ENCODE results near the gene LHX2. TPM values are rescaled to one million over a fixed set of nuclear protein-coding genes. Genes with fewer than 3 reads are reported as not detected.

Gene LHX2
- total and polyA plus RNA-seq, 2 experiments from 2014 or later, result 1.7 TPM; not detected in 1

DNA sequence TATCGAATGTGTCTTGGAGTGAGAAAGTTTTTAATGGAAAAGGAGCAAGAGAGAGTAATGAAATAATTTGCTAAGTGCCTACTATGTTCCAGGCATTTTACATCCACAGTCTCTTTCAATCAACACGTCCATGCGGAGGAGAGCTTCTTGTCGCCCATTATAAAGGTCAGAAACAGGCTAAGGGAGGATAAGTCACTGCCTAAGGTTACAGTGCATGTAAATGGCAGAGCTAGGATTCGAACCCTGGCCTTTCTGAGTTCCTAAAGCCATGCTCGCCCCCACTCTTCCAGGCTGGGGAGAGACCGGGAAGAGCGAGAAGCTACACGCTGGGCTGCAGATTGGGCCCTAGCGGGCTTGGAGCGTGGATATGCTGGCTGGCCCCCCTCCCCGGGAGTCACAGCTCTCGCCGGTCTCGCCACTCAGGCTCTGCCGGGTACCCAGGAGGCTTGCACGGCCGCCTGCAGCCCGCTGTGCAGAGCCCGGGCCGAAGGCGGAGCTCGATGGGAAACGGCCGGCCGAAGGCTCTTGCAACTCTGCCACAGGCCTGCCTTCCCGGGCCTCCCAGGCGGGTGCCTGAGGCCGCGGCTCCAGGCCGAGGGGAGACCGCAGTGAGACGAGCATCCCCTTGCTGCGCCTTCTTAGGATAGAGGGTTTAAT, 775 bp upstream of the LHX2 start:
- Histone ChIP-seq H3K4me3 (peak overlapping the region; percentile 50), H2AFZ (peak overlapping the region; percentile 63; the same call in 1 of the 2 replicates), H3K27ac (ENCODE audit: low read depth) (no peak overlapping the region), H4K20me1 (replicated peaks; ENCODE audit: insufficient read depth) (peaks cover 39% of the 10 kb centered on the region), H3F3A (replicated peaks; ENCODE audit: low read depth) (peaks cover 51% of the 10 kb centered on the region; the same call in 1 of the 2 replicates), H3K27me3 (ENCODE audit: insufficient read depth) (peaks cover 99% of the 10 kb centered on the region), H3K36me3 (ENCODE audit: insufficient read depth) (no peaks in the 10 kb centered on the region), H3K9me2 (ENCODE audit: insufficient read depth) (no peaks in the 10 kb centered on the region), H3K4me2 (peak overlapping the region; percentile 72), H3K4me1 (ENCODE audit: insufficient read depth) (peaks cover 44% of the 10 kb centered on the region), H3K79me2 (replicated peaks; ENCODE audit: insufficient read depth) (no peaks in the 10 kb centered on the region)
- peak; percentile 70 for DNase-seq (ENCODE audit: low spot score)
- ATAC-seq, result peak; percentile 13
- Mint-ChIP-seq H3K27me3 (ENCODE audit: insufficient read depth, low read depth, poor library complexity) (peaks cover 96% of the 10 kb centered on the region), H3K4me3 (peak overlapping the region; percentile 67), H3K9me3 (peaks cover 4% of the 10 kb centered on the region; the same call in 2 of the 3 replicates), H3K36me3 (ENCODE audit: low read depth) (no peaks in the 10 kb centered on the region; the same call in 2 of the 3 replicates), H3K4me1 (peaks cover 50% of the 10 kb centered on the region), H3K27ac (no peak overlapping the region)
- TF ChIP-seq ZNF331 (CRISPR knock-in tag; IDR thresholded peaks at IDR 0.05; ENCODE audit: low read depth) (no peak), JUNB (IDR thresholded peaks at IDR 0.05; ENCODE audit: unreplicated experiment) (no peak), ZNF114 (CRISPR knock-in tag; IDR thresholded peaks at IDR 0.05) (no peak), POLR2AphosphoS5 (IDR thresholded peaks at IDR 0.05; ENCODE audit: low read depth) (no peak), EZH2 (IDR thresholded peaks at IDR 0.05; ENCODE audit: low read depth, unreplicated experiment) (peak; percentile 75), NANOG (IDR thresholded peaks at IDR 0.05; ENCODE audit: borderline replicate concordance) (no peak), CREB1 (CRISPR knock-in tag; IDR thresholded peaks at IDR 0.05; ENCODE audit: low read depth) (no peak), STAT1 (IDR thresholded peaks at IDR 0.05; ENCODE audit: unreplicated experiment) (no peak), EZH2phosphoT487 (IDR thresholded peaks at IDR 0.05; ENCODE audit: unreplicated experiment) (peak; percentile 84)
- TF ChIP-seq, protein P1, sequence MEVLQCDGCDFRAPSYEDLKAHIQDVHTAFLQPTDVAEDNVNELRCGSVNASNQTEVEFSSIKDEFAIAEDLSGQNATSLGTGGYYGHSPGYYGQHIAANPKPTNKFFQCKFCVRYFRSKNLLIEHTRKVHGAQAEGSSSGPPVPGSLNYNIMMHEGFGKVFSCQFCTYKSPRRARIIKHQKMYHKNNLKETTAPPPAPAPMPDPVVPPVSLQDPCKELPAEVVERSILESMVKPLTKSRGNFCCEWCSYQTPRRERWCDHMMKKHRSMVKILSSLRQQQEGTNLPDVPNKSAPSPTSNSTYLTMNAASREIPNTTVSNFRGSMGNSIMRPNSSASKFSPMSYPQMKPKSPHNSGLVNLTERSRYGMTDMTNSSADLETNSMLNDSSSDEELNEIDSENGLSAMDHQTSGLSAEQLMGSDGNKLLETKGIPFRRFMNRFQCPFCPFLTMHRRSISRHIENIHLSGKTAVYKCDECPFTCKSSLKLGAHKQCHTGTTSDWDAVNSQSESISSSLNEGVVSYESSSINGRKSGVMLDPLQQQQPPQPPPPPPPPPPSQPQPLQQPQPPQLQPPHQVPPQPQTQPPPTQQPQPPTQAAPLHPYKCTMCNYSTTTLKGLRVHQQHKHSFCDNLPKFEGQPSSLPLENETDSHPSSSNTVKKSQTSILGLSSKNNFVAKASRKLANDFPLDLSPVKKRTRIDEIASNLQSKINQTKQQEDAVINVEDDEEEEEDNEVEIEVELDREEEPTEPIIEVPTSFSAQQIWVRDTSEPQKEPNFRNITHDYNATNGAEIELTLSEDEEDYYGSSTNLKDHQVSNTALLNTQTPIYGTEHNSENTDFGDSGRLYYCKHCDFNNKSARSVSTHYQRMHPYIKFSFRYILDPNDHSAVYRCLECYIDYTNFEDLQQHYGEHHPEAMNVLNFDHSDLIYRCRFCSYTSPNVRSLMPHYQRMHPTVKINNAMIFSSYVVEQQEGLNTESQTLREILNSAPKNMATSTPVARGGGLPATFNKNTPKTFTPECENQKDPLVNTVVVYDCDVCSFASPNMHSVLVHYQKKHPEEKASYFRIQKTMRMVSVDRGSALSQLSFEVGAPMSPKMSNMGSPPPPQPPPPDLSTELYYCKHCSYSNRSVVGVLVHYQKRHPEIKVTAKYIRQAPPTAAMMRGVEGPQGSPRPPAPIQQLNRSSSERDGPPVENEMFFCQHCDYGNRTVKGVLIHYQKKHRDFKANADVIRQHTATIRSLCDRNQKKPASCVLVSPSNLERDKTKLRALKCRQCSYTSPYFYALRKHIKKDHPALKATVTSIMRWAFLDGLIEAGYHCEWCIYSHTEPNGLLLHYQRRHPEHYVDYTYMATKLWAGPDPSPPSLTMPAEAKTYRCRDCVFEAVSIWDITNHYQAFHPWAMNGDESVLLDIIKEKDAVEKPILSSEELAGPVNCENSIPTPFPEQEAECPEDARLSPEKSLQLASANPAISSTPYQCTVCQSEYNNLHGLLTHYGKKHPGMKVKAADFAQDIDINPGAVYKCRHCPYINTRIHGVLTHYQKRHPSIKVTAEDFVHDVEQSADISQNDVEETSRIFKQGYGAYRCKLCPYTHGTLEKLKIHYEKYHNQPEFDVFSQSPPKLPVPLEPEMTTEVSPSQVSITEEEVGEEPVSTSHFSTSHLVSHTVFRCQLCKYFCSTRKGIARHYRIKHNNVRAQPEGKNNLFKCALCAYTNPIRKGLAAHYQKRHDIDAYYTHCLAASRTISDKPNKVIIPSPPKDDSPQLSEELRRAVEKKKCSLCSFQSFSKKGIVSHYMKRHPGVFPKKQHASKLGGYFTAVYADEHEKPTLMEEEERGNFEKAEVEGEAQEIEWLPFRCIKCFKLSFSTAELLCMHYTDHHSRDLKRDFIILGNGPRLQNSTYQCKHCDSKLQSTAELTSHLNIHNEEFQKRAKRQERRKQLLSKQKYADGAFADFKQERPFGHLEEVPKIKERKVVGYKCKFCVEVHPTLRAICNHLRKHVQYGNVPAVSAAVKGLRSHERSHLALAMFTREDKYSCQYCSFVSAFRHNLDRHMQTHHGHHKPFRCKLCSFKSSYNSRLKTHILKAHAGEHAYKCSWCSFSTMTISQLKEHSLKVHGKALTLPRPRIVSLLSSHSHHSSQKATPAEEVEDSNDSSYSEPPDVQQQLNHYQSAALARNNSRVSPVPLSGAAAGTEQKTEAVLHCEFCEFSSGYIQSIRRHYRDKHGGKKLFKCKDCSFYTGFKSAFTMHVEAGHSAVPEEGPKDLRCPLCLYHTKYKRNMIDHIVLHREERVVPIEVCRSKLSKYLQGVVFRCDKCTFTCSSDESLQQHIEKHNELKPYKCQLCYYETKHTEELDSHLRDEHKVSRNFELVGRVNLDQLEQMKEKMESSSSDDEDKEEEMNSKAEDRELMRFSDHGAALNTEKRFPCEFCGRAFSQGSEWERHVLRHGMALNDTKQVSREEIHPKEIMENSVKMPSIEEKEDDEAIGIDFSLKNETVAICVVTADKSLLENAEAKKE (CRISPR knock-in tag; IDR thresholded peaks at IDR 0.05), result no peak
- TF ChIP-seq, protein P2, sequence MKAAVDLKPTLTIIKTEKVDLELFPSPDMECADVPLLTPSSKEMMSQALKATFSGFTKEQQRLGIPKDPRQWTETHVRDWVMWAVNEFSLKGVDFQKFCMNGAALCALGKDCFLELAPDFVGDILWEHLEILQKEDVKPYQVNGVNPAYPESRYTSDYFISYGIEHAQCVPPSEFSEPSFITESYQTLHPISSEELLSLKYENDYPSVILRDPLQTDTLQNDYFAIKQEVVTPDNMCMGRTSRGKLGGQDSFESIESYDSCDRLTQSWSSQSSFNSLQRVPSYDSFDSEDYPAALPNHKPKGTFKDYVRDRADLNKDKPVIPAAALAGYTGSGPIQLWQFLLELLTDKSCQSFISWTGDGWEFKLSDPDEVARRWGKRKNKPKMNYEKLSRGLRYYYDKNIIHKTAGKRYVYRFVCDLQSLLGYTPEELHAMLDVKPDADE (IDR thresholded peaks at IDR 0.05), result no peak
- TF ChIP-seq, protein P3, sequence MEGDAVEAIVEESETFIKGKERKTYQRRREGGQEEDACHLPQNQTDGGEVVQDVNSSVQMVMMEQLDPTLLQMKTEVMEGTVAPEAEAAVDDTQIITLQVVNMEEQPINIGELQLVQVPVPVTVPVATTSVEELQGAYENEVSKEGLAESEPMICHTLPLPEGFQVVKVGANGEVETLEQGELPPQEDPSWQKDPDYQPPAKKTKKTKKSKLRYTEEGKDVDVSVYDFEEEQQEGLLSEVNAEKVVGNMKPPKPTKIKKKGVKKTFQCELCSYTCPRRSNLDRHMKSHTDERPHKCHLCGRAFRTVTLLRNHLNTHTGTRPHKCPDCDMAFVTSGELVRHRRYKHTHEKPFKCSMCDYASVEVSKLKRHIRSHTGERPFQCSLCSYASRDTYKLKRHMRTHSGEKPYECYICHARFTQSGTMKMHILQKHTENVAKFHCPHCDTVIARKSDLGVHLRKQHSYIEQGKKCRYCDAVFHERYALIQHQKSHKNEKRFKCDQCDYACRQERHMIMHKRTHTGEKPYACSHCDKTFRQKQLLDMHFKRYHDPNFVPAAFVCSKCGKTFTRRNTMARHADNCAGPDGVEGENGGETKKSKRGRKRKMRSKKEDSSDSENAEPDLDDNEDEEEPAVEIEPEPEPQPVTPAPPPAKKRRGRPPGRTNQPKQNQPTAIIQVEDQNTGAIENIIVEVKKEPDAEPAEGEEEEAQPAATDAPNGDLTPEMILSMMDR (conservative IDR thresholded peaks at IDR 0.05; ENCODE audit: low read depth in 2 of 2), result no peak
- TF ChIP-seq, protein P4, sequence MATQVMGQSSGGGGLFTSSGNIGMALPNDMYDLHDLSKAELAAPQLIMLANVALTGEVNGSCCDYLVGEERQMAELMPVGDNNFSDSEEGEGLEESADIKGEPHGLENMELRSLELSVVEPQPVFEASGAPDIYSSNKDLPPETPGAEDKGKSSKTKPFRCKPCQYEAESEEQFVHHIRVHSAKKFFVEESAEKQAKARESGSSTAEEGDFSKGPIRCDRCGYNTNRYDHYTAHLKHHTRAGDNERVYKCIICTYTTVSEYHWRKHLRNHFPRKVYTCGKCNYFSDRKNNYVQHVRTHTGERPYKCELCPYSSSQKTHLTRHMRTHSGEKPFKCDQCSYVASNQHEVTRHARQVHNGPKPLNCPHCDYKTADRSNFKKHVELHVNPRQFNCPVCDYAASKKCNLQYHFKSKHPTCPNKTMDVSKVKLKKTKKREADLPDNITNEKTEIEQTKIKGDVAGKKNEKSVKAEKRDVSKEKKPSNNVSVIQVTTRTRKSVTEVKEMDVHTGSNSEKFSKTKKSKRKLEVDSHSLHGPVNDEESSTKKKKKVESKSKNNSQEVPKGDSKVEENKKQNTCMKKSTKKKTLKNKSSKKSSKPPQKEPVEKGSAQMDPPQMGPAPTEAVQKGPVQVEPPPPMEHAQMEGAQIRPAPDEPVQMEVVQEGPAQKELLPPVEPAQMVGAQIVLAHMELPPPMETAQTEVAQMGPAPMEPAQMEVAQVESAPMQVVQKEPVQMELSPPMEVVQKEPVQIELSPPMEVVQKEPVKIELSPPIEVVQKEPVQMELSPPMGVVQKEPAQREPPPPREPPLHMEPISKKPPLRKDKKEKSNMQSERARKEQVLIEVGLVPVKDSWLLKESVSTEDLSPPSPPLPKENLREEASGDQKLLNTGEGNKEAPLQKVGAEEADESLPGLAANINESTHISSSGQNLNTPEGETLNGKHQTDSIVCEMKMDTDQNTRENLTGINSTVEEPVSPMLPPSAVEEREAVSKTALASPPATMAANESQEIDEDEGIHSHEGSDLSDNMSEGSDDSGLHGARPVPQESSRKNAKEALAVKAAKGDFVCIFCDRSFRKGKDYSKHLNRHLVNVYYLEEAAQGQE (IDR thresholded peaks at IDR 0.05; ENCODE audit: unreplicated experiment), result no peak

Measured in GM23338 (cell line).